Hepatocyte (in vitro differentiated cells): ENCODE data around the gene LINC00305.

Experiments used
- EZH2 ChIP-seq: fragments of 200-600 bp; sonication (generic); IDR thresholded peaks from 2 replicates; pipeline ENCODE4 v1.6.1; 2016; ENCODE audit warnings: antibody characterized with exemption, mild to moderate bottlenecking, borderline replicate concordance
- EZH2phosphoT487 ChIP-seq: fragments of 200-600 bp; sonication (generic); IDR thresholded peaks from one replicate; pipeline ENCODE4 v1.6.1; 2018; ENCODE audit warnings: antibody characterized with exemption, mild to moderate bottlenecking, low read depth, moderate library complexity; ENCODE audit not compliant: unreplicated experiment, severe bottlenecking
- TF ChIP-seq, protein P1 (sequence below): fragments of 200-600 bp; sonication (generic); IDR thresholded peaks from 2 replicates; pipeline ENCODE4 v1.5.1; 2016; ENCODE audit warnings: antibody characterized with exemption, mild to moderate bottlenecking; ENCODE audit not compliant: poor library complexity

- TF ChIP-seq, protein P1, sequence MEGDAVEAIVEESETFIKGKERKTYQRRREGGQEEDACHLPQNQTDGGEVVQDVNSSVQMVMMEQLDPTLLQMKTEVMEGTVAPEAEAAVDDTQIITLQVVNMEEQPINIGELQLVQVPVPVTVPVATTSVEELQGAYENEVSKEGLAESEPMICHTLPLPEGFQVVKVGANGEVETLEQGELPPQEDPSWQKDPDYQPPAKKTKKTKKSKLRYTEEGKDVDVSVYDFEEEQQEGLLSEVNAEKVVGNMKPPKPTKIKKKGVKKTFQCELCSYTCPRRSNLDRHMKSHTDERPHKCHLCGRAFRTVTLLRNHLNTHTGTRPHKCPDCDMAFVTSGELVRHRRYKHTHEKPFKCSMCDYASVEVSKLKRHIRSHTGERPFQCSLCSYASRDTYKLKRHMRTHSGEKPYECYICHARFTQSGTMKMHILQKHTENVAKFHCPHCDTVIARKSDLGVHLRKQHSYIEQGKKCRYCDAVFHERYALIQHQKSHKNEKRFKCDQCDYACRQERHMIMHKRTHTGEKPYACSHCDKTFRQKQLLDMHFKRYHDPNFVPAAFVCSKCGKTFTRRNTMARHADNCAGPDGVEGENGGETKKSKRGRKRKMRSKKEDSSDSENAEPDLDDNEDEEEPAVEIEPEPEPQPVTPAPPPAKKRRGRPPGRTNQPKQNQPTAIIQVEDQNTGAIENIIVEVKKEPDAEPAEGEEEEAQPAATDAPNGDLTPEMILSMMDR, result no peak
- TF ChIP-seq EZH2 (no peak), EZH2phosphoT487 (no peak)
Measured at GRCh38 chr18:64083916-64084315, 65.0 kb downstream of the LINC00305 start.
